ENCODE data around the gene TJP3.

GRCh38 chr19:3670796-3671679 lies 37.1 kb upstream of the TJP3 start:
- no peak for TF ChIP-seq FOXP2 (optimal IDR thresholded peaks at IDR 0.05; ENCODE audit: control extremely low read depth, extremely low read length, insufficient read depth)
- TF ChIP-seq POLR2AphosphoS5 (IDR thresholded peaks at IDR 0.05; ENCODE audit: borderline replicate concordance, low read depth, low read length) = no peak

Measured in SK-N-MC (cell line).